ENCODE data around the gene THSD7B.
"Not testable (repeated sequence)": the region's sequence is repeated elsewhere in the genome, so short reads cannot be mapped to it uniquely, and the experiment has no call there.

The THSD7B gene

DNA sequence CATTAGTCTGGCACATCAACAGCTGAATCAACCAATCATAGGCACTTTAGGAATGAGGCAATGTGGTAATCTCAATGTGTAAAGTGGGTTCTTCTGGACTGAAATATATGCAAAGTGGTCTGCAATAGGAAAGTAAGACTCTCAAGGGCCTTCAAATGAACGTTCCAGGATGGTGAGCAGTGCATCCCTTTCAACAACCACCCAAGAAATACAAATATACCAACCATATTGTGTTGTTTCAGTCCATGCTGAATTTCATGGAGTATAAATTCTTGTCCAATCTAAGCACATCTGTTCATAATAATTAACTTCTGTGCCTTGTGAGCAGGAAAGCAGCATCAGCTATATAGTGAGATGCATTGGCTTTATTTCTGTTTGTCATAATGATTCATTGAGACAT is 556.2 kb downstream of the THSD7B start:
- no peaks in the 10 kb centered on the region for H3K27me3 ChIP-seq (ENCODE audit: insufficient read depth, low read length)
- H3K4me3 ChIP-seq (ENCODE audit: low read length): no peak overlapping the region
- H3K36me3 ChIP-seq (ENCODE audit: insufficient read depth, low read length): no peaks in the 10 kb centered on the region
- peaks cover 5% of the 10 kb centered on the region; the same call in 1 of the 2 replicates for H3K9me3 ChIP-seq (ENCODE audit: insufficient read depth, low read depth, low read length)
- H3K27ac ChIP-seq (ENCODE audit: low read depth, low read length): no peak overlapping the region
- no peak overlapping the region for H3K9ac ChIP-seq (ENCODE audit: low read depth, low read length)
- no peaks in the 10 kb centered on the region for H3K4me1 ChIP-seq (ENCODE audit: insufficient read depth, low read length)
- WGBS: 75% methylated on average over 1 of the region's 1 CpG

DNA sequence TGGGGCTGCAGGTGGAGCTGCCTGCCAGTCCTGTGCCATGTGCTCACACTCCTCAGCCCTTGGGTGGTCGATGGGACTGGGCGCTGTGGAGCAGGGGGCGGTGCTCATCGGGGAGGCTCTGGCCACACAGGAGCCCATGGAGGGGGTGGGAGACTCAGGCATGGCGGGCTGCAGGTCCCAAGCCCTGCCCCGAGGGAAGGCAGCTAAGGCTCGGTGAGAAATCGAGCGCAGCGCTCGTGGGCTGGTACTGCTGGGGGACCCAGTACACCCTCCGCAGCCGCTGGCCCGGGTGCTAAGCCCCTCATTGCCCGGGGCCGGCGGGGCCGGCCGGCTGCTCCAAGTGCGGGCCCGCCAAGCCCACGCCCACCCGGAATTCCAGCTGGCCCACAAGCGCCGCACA is 566.2 kb downstream of the THSD7B start:
- WGBS: 95% methylated on average over 25 of the region's 25 CpGs
- H3K4me3 ChIP-seq (ENCODE audit: low read length); H3K27ac ChIP-seq (ENCODE audit: low read depth, low read length); H3K9ac ChIP-seq (ENCODE audit: low read depth, low read length); H3K36me3 ChIP-seq (ENCODE audit: insufficient read depth, low read length); H3K27me3 ChIP-seq (ENCODE audit: insufficient read depth, low read length); H3K4me1 ChIP-seq (ENCODE audit: insufficient read depth, low read length): not testable (repeated sequence)
- peaks cover 11% of the 10 kb centered on the region for H3K9me3 ChIP-seq (ENCODE audit: insufficient read depth, low read depth, low read length)

DNA sequence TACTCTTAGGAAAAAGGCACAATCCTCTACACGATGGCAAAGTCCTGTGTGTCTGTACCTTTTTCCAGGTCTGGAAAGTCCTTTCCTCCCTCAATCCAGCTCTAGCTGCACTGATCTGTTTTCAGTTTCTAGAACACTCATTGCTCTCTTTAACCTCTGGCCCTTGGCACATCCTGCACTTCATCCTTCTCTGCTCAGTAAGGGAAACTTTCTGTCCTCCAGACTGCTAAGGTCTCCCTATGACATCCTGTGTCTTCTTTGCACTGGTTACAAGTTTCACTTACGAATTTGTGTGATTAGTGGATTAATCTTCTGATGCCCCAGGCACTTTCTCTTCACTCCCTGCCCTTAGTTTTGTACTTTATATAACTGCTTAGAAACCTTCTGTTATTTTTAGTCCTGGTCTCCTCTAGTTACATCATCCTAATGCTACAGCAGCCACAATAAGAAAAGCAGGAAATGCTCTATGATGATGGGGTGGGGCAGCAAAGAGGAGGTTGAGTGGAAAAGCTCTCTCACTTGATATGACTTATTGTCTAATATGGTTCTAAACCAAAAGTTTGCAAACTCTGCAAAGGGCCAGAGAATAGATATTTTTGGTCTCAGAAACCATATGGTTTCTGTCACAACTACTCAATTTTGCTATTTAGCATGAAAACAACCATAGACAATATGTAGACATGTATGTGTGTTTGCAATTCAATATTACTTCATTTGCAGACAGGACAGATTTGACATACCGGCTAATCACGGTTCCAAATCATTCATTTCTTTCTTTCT is 568.2 kb downstream of the THSD7B start:
- Histone ChIP-seq H3K4me1 (ENCODE audit: insufficient read depth, low read length) (no peaks in the 10 kb centered on the region), H3K9me3 (ENCODE audit: insufficient read depth, low read depth, low read length) (peaks cover 11% of the 10 kb centered on the region), H3K4me3 (ENCODE audit: low read length) (no peak overlapping the region), H3K9ac (ENCODE audit: low read depth, low read length) (no peak overlapping the region), H3K27ac (ENCODE audit: low read depth, low read length) (no peak overlapping the region), H3K27me3 (ENCODE audit: insufficient read depth, low read length) (no peaks in the 10 kb centered on the region), H3K36me3 (ENCODE audit: insufficient read depth, low read length) (no peaks in the 10 kb centered on the region)
- WGBS: 95% methylated on average over 2 of the region's 4 CpGs

DNA sequence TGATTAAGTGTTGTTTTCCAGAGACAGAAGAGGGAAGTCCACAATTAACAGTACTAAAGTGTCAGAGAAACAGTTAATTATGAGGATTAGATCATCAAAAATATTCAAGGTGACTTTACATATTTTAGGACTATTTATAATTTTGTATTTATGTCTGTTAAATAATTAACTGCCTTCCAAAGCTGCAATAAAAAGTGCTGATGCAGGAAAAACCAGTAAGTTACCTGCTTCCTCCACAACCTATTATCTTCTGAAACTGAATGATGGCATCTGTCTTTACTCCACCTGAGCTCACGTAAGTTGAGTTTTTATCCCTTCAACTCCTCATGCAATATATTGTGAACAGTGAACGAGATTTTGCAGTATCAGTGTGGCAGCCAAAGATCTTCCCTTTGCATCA is 570.7 kb downstream of the THSD7B start:
- 100% methylated on average over 1 of the region's 2 CpGs for WGBS

DNA sequence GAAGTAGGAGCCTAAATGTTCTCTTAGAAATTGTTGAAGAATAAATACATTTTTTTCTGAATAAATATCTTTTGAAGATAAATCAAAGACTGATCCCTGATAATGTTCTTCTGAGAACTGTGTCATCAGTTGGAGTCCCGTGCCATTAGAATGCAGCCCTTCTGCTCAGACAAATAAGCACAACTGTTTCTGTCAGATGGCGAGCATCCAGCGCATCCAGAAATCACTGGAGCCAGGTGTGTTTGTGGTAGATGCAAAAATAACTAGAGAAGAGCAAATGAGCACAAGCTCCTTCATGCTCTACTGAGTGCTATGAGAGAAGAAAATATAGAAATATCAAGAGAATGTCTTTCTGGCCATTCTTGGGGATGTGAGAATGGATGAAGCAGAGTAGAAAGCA is 573.7 kb downstream of the THSD7B start:
- Histone ChIP-seq H3K4me3 (ENCODE audit: low read length) (no peak overlapping the region), H3K9ac (ENCODE audit: low read depth, low read length) (no peak overlapping the region), H3K27me3 (ENCODE audit: insufficient read depth, low read length) (no peaks in the 10 kb centered on the region), H3K4me1 (ENCODE audit: insufficient read depth, low read length) (no peaks in the 10 kb centered on the region), H3K36me3 (ENCODE audit: insufficient read depth, low read length) (no peaks in the 10 kb centered on the region), H3K27ac (ENCODE audit: low read depth, low read length) (no peak overlapping the region), H3K9me3 (ENCODE audit: insufficient read depth, low read depth, low read length) (no peaks in the 10 kb centered on the region)
- 93% methylated on average over 3 of the region's 3 CpGs for WGBS

More for the DNA sequence above, 570.7 kb downstream of the THSD7B start:
- Histone ChIP-seq H3K27ac (ENCODE audit: low read depth, low read length) (no peak overlapping the region), H3K27me3 (ENCODE audit: insufficient read depth, low read length) (no peaks in the 10 kb centered on the region), H3K36me3 (ENCODE audit: insufficient read depth, low read length) (no peaks in the 10 kb centered on the region), H3K4me1 (ENCODE audit: insufficient read depth, low read length) (no peaks in the 10 kb centered on the region), H3K9me3 (ENCODE audit: insufficient read depth, low read depth, low read length) (no peaks in the 10 kb centered on the region), H3K9ac (ENCODE audit: low read depth, low read length) (no peak overlapping the region), H3K4me3 (ENCODE audit: low read length) (no peak overlapping the region)

DNA sequence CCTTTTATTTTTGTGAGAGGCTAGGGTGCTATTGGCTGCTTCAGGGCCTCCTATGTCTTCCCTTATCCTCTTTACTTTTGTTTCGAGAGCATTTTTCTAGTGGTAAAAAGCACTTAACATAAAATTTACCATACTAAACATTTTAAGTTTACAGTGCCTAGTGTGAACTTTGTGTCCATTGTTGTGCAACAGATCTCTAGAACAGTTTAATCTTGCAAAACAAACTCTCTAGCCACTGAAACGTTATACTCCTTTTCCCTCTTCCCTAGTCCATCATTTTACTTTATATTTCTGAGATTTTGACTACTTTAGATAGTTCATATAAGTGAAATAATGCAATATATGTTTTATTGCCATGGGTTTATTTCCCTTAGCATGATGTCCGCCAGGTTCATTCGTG is 580.6 kb downstream of the THSD7B start:
- no peaks in the 10 kb centered on the region for H3K36me3 ChIP-seq (ENCODE audit: insufficient read depth, low read length)
- no peaks in the 10 kb centered on the region for H3K4me1 ChIP-seq (ENCODE audit: insufficient read depth, low read length)
- no peaks in the 10 kb centered on the region for H3K9me3 ChIP-seq (ENCODE audit: insufficient read depth, low read depth, low read length)
- H3K9ac ChIP-seq (ENCODE audit: low read depth, low read length): no peak overlapping the region
- no peaks in the 10 kb centered on the region for H3K27me3 ChIP-seq (ENCODE audit: insufficient read depth, low read length)
- no peak overlapping the region for H3K4me3 ChIP-seq (ENCODE audit: low read length)
- no peak overlapping the region for H3K27ac ChIP-seq (ENCODE audit: low read depth, low read length)
- 93% methylated on average over 3 of the region's 4 CpGs for WGBS

DNA sequence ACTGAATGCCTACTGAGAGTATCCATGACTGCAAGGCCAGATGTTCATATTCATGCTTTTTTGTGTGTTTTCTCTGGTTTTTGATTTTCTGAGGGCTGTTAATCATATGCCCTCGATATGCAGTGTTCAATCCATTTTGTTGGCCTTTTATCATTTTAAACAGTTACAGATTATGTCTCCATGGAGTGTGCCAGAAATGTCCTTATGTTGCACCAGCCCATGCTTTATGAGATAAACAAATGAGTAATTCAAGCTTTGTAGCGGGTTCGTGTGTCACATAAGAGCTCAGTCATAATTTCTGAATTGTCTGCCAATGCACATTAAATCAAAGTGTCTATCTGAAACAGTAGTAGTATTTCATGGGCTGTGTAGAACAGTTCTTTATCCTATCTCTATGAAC is 583.0 kb downstream of the THSD7B start:
- Histone ChIP-seq H3K36me3 (ENCODE audit: insufficient read depth, low read length) (no peaks in the 10 kb centered on the region), H3K27ac (ENCODE audit: low read depth, low read length) (no peak overlapping the region)
- WGBS: 98% methylated on average over 3 of the region's 3 CpGs

DNA sequence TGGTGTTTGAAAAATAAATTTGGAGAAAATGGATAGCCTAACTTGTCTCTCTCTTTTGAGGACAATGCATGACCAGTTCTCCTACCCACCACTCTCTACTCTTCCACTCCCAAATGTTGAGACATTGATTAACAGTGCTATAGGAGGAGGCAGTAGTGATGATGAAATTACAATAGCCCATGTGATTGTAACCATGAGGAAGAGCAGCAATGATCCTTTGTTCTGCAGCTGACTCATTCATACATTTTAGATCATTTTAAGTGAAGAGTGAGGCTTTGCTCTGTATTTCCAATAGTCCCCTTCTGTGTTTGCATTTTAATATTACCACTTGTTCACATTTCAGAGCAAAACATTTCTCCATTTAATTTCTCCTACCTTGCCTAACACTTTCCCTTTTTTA is 592.3 kb downstream of the THSD7B start:
- Histone ChIP-seq H3K27ac (ENCODE audit: low read depth, low read length) (no peak overlapping the region), H3K9ac (ENCODE audit: low read depth, low read length) (no peak overlapping the region), H3K4me1 (ENCODE audit: insufficient read depth, low read length) (peaks cover 16% of the 10 kb centered on the region), H3K36me3 (ENCODE audit: insufficient read depth, low read length) (no peaks in the 10 kb centered on the region), H3K4me3 (ENCODE audit: low read length) (no peak overlapping the region), H3K9me3 (ENCODE audit: insufficient read depth, low read depth, low read length) (peaks cover 13% of the 10 kb centered on the region), H3K27me3 (ENCODE audit: insufficient read depth, low read length) (no peaks in the 10 kb centered on the region)

More for the DNA sequence above, 583.0 kb downstream of the THSD7B start:
- H3K9ac ChIP-seq (ENCODE audit: low read depth, low read length): no peak overlapping the region
- no peaks in the 10 kb centered on the region for H3K27me3 ChIP-seq (ENCODE audit: insufficient read depth, low read length)
- H3K4me3 ChIP-seq (ENCODE audit: low read length): no peak overlapping the region
- H3K4me1 ChIP-seq (ENCODE audit: insufficient read depth, low read length): no peaks in the 10 kb centered on the region
- no peaks in the 10 kb centered on the region for H3K9me3 ChIP-seq (ENCODE audit: insufficient read depth, low read depth, low read length)

DNA sequence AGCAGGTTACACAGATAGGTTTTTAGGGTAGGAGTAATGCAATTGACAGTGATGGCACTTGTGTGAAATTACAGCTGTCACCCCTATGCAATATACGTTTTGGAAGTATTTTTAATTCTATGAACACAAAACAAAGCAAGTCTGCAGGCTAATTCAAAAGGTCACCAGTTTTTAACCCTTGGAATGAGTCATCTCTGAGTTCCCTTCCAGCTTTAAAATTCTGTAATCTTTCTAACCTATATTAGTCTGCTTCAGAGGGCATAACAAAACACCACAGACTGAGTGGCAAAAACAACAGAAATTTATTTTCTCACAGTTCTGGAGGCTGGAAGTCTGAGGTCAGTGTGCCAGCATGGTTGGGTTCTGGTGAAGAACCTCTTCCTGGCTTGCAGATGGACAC is 602.0 kb downstream of the THSD7B start:
- Histone ChIP-seq H3K27ac (ENCODE audit: low read depth, low read length) (no peak overlapping the region), H3K9me3 (ENCODE audit: insufficient read depth, low read depth, low read length) (no peaks in the 10 kb centered on the region), H3K9ac (ENCODE audit: low read depth, low read length) (no peak overlapping the region), H3K4me3 (ENCODE audit: low read length) (no peak overlapping the region), H3K36me3 (ENCODE audit: insufficient read depth, low read length) (no peaks in the 10 kb centered on the region), H3K27me3 (ENCODE audit: insufficient read depth, low read length) (no peaks in the 10 kb centered on the region), H3K4me1 (ENCODE audit: insufficient read depth, low read length) (no peaks in the 10 kb centered on the region; the same call in 1 of the 2 replicates)
- 100% methylated on average over 1 of the region's 1 CpG for WGBS

DNA sequence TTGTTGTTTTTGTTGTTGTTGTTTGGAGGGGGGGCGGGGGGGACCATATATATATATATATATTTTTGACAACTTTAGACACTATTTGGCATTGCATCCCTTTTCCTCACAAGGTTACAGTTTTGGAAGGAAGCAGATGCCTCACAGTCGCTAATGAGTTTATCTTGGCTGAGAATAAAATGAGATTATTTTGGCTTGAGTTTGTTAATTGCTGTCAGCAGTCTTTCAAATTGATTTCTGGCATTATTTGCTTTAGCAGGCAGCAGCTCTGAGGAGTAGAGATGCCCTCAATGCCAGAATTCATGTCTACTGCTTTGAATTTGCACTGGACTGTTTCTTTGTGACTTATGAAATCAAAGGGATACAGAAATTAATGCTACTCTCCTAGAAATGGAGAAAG is 603.8 kb downstream of the THSD7B start:
- H3K4me1 ChIP-seq (ENCODE audit: insufficient read depth, low read length): no peaks in the 10 kb centered on the region; the same call in 1 of the 2 replicates
- no peaks in the 10 kb centered on the region for H3K27me3 ChIP-seq (ENCODE audit: insufficient read depth, low read length)
- no peaks in the 10 kb centered on the region for H3K36me3 ChIP-seq (ENCODE audit: insufficient read depth, low read length)
- H3K9me3 ChIP-seq (ENCODE audit: insufficient read depth, low read depth, low read length): no peaks in the 10 kb centered on the region
- WGBS: 88% methylated on average over 1 of the region's 2 CpGs
- H3K9ac ChIP-seq (ENCODE audit: low read depth, low read length): no peak overlapping the region
- H3K4me3 ChIP-seq (ENCODE audit: low read length): no peak overlapping the region
- no peak overlapping the region for H3K27ac ChIP-seq (ENCODE audit: low read depth, low read length)

DNA sequence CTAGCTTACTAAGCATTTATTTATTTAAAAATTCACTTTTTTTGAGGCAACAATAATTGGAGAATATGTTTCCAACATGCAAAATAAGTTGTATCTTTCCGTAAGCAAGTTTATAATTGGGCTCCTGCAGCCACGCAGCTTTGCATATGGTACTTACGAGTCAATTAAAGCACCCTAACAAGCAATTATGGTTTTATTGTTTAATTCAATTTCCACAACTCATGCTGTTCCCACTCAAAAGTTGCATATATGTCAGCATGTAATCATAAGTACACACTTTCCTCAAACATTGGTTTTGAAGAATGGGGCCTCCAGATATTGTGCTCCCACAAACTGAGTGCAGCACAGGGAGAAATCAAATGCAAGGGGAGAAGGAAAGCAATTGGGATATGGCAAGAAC is 613.8 kb downstream of the THSD7B start:
- H3K27me3 ChIP-seq (ENCODE audit: insufficient read depth, low read length): no peaks in the 10 kb centered on the region
- H3K9me3 ChIP-seq (ENCODE audit: insufficient read depth, low read depth, low read length): peaks cover 23% of the 10 kb centered on the region
- H3K36me3 ChIP-seq (ENCODE audit: insufficient read depth, low read length): no peaks in the 10 kb centered on the region
- no peak overlapping the region for H3K9ac ChIP-seq (ENCODE audit: low read depth, low read length)
- no peak overlapping the region for H3K27ac ChIP-seq (ENCODE audit: low read depth, low read length)
- H3K4me3 ChIP-seq (ENCODE audit: low read length): no peak overlapping the region
- H3K4me1 ChIP-seq (ENCODE audit: insufficient read depth, low read length): no peaks in the 10 kb centered on the region
- WGBS: 100% methylated on average over 3 of the region's 3 CpGs

DNA sequence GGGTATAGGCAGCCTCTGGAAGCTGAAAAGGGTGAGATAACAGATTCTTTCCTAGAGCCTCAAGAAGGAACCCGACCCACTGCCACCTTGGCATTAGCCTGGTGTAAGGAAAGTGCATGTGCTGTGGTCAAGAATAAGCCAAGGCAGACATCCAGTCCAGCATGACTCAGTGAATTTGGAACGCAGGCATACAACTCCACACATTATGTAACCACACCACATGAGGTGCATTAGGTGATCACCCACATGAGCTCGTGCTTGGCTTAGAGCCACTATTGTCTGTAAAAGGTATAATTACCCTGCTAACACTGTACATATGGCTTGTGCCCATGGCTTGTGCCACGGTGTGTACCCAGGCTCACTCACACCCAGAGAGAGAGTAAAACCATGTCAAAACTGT is 615.3 kb downstream of the THSD7B start:
- WGBS: 66% methylated on average over 4 of the region's 4 CpGs
- H3K27me3 ChIP-seq (ENCODE audit: insufficient read depth, low read length): no peaks in the 10 kb centered on the region
- H3K4me1 ChIP-seq (ENCODE audit: insufficient read depth, low read length): no peaks in the 10 kb centered on the region
- no peak overlapping the region for H3K27ac ChIP-seq (ENCODE audit: low read depth, low read length)
- no peak overlapping the region for H3K4me3 ChIP-seq (ENCODE audit: low read length)
- H3K9me3 ChIP-seq (ENCODE audit: insufficient read depth, low read depth, low read length): peaks cover 25% of the 10 kb centered on the region
- no peak overlapping the region for H3K9ac ChIP-seq (ENCODE audit: low read depth, low read length)
- no peaks in the 10 kb centered on the region for H3K36me3 ChIP-seq (ENCODE audit: insufficient read depth, low read length)
